K562 (cell line): ENCODE measurements around the gene RSRC1. TPM values are rescaled to one million over a fixed set of nuclear protein-coding genes. Genes with fewer than 3 reads are reported as not detected.

ENCODE experiments used
- ATAC-seq: fragments of 200-7000 bp; cut with Tn5 transposase; 3 replicates; pipeline ENCODE4 v1.9.1; 2020; ENCODE audit warnings: moderate library complexity
- BruUV-seq: library from RNA; stranded (reverse); fragments of 400-500 nt; replicated peaks from 2 replicates; lab custom pipeline; 2021; lab: Mats Ljungman, UMichigan
- CTCF ChIA-PET: fragments of 300-600 bp; formaldehyde crosslinking; extraction: SDS; loops from one replicate; lab custom pipeline; 2021; ENCODE audit warnings: low intra/inter-chr PET ratio; lab: Yijun Ruan, JAX
- POLR2A ChIA-PET: fragments of 300-600, 350-650 bp; sonication (Branson Sonifier 250); formaldehyde crosslinking; extraction: SDS; loops from one replicate; lab custom pipeline; 2021; ENCODE audit warnings: antibody characterized with exemption, inconsistent platforms; lab: Yijun Ruan, JAX
- DNase-seq, 4 experiments: peaks; one replicate each; pipeline versions ENCODE4 v3.0.0 to v3.0.0-alpha.2; 2011 to 2018; ENCODE audit warnings: low spot score in 3 of 4, mixed read lengths in 3 of 4; ENCODE audit errors: extremely low read depth in 1 of 4
- FAIRE-seq: peaks from 2 replicates; lab custom pipeline; 2011; peaks lifted over from hg19 to GRCh38; lab: Jason Lieb, UNC
- H2AFZ ChIP-seq: 2 replicates; pipeline ENCODE4 v1.6.0; 2011; ENCODE audit warnings: low read depth, low read length, control low read depth, inconsistent platforms
- H3K27ac ChIP-seq: fragments of 200-600 bp; 3 replicates; pipeline ENCODE4 v1.8.0; 2011; ENCODE audit warnings: low read depth, mild to moderate bottlenecking, control low read depth, inconsistent platforms, low read length, moderate library complexity, mixed read lengths; ENCODE audit errors: extremely low read depth
- H3K27me3 ChIP-seq, 2 experiments: fragments of 300-600 bp in 1 of 2; 2 replicates in 1 of 2; 3 replicates in 1 of 2; pipeline versions ENCODE4 v1.6.0 to v1.8.0; 2011; ENCODE audit warnings: inconsistent platforms in 2 of 2, low read length in 2 of 2, mild to moderate bottlenecking in 1 of 2, mixed read lengths in 1 of 2, moderate library complexity in 1 of 2; ENCODE audit not compliant: control insufficient read depth in 2 of 2, insufficient read depth in 2 of 2
- H3K36me3 ChIP-seq: fragments of 300-600 bp; 3 replicates; pipeline ENCODE4 v1.8.0; 2011; ENCODE audit warnings: mild to moderate bottlenecking, low read length, inconsistent platforms; ENCODE audit not compliant: control insufficient read depth, insufficient read depth
- H3K4me1 ChIP-seq, 2 experiments: fragments of 200-600 bp in 1 of 2; replicated peaks in 1 of 2; 2 replicates in 1 of 2; 3 replicates in 1 of 2; pipeline versions ENCODE4 v1.5.1 to v1.8.0; 2011; ENCODE audit warnings: inconsistent platforms in 2 of 2, low read length in 2 of 2, mild to moderate bottlenecking in 1 of 2, mixed read lengths in 1 of 2, moderate library complexity in 1 of 2; ENCODE audit not compliant: control insufficient read depth in 2 of 2, insufficient read depth in 2 of 2
- H3K4me2 ChIP-seq: 2 replicates; pipeline ENCODE4 v1.6.1; 2011; ENCODE audit warnings: low read length, control low read depth, inconsistent platforms, mixed read lengths; ENCODE audit not compliant: insufficient read depth
- H3K4me3 ChIP-seq: fragments of 200-600 bp; sonication (generic), shearing (Covaris generic); 2 replicates; pipeline ENCODE4 v1.5.1; 2016; ENCODE audit warnings: control low read depth, inconsistent platforms
- H3K79me2 ChIP-seq: fragments of 200-600 bp; 3 replicates; pipeline ENCODE4 v1.8.0; 2011; ENCODE audit warnings: low read length, inconsistent platforms; ENCODE audit not compliant: control insufficient read depth, insufficient read depth
- H3K9ac ChIP-seq, 2 experiments: 2 replicates each; pipeline versions ENCODE4 v1.6.0 to v1.6.1; 2011; ENCODE audit warnings: low read depth in 2 of 2, low read length in 2 of 2, control low read depth in 1 of 2, inconsistent platforms in 1 of 2, mild to moderate bottlenecking in 1 of 2, mixed read lengths in 1 of 2; ENCODE audit not compliant: insufficient read depth in 1 of 2
- H3K9me1 ChIP-seq: one replicate; pipeline ENCODE4 v1.6.0; 2011; ENCODE audit warnings: inconsistent platforms, mild to moderate bottlenecking, low read length, moderate library complexity; ENCODE audit not compliant: control insufficient read depth, insufficient read depth
- H3K9me3 ChIP-seq: replicated peaks from 2 replicates; pipeline ENCODE4 v1.5.1; 2011; ENCODE audit warnings: low read depth, low read length, inconsistent platforms; ENCODE audit not compliant: control insufficient read depth, insufficient read depth
- H4K20me1 ChIP-seq: replicated peaks from 2 replicates; pipeline ENCODE4 v1.6.1; 2011; ENCODE audit warnings: low read length, inconsistent platforms, mixed read lengths; ENCODE audit not compliant: control insufficient read depth, insufficient read depth
- ATF7 ChIP-seq: fragments of 450-650 bp; IDR thresholded peaks from 2 replicates; pipeline ENCODE4 v1.7.1; 2014; ENCODE audit warnings: mild to moderate bottlenecking, moderate library complexity
- EZH2 ChIP-seq: IDR thresholded peaks from 2 replicates; pipeline ENCODE4 v1.6.1; 2012; ENCODE audit warnings: low read depth, mild to moderate bottlenecking, inconsistent platforms, low read length, borderline replicate concordance
- KHSRP ChIP-seq: fragments of 450-650 bp; IDR thresholded peaks from 2 replicates; pipeline ENCODE4 v1.6.1; 2017
- MIER1 ChIP-seq: fragments of 450-650 bp; IDR thresholded peaks from 2 replicates; pipeline ENCODE4 v1.6.1; 2016; ENCODE audit warnings: antibody characterized with exemption, mild to moderate bottlenecking, low read depth
- RB1 ChIP-seq: fragments of 450-650 bp; IDR thresholded peaks from 2 replicates; pipeline ENCODE4 v1.6.1; 2017; ENCODE audit warnings: low read depth, mild to moderate bottlenecking
- SREBF2 ChIP-seq: sonication (generic); formaldehyde crosslinking; IDR thresholded peaks from 2 replicates; pipeline ENCODE4 v1.4.0; 2020; ENCODE audit warnings: mild to moderate bottlenecking, missing genetic modification reagents
- ZBTB1 ChIP-seq: sonication (generic); formaldehyde crosslinking; IDR thresholded peaks from 2 replicates; pipeline ENCODE4 v1.8.1; 2023; ENCODE audit warnings: missing genetic modification reagents, low read depth, mild to moderate bottlenecking, borderline replicate concordance
- ZC3H8 ChIP-seq: fragments of 450-650 bp; IDR thresholded peaks from 2 replicates; pipeline ENCODE4 v1.6.1; 2017
- ZNF239 ChIP-seq: fragments of 250-450 bp; sonication (Bioruptor Pico); IDR thresholded peaks from 2 replicates; pipeline ENCODE4 v1.4.0; 2020; ENCODE audit warnings: mild to moderate bottlenecking
- ZNF77 ChIP-seq: fragments of 250-450 bp; sonication (Bioruptor Pico); IDR thresholded peaks from 2 replicates; pipeline ENCODE4 v1.5.0; 2020
- WGBS: fragments of 100-300 bp; shearing (Covaris generic); methylation state at CpG from one replicate; pipeline ENCODE4 v1.1.6; 2016; ENCODE audit warnings: low coverage, mixed read lengths; ENCODE audit not compliant: insufficient coverage; ENCODE audit errors: missing lambda C conversion rate; 5-methylcytosine and 5-hydroxymethylcytosine counted together
- in situ Hi-C: fragments of 300-500 bp; cut with MboI; formaldehyde crosslinking; loops from 4 replicates; pipeline ENCODE4 v1.15.0; 2018; ENCODE audit warnings: inconsistent platforms, mixed read lengths
- intact Hi-C: fragments of 100-400 bp; cut with micrococcal nuclease; formaldehyde crosslinking; loops from 2 replicates; pipeline ENCODE4 v1.14.2; 2022
- polyA plus RNA-seq, 8 experiments: library from polyadenylated mRNA; depleted of rRNA in 4 of 8; stranded (reverse) in 5 of 8; unstranded in 3 of 8; fragments of >200 nt; fragmentation: Nextera tagmentation in 2 of 8; fragmentation: Illumina TruSeq in 1 of 8; extraction: Ambion mirVana in 2 of 8; extraction: Trizol in 1 of 8; gene quantifications; 2 replicates each; pipeline versions ENCODE4 v1.2.1 to v1.2.3, GENCODE V29; 2011 to 2014; ENCODE audit warnings: inconsistent platforms in 1 of 8, missing spikeins in 1 of 8
- total RNA-seq, 7 experiments: library from RNA; depleted of rRNA in 6 of 7; stranded (reverse); fragments of >200 nt in 6 of 7; fragmentation: Illumina TruSeq in 2 of 7; extraction: Trizol in 2 of 7; gene quantifications; 2 replicates each; pipeline versions ENCODE4 v1.2.1 to v1.2.3, GENCODE V29; 2011 to 2021; ENCODE audit warnings: low replicate concordance in 1 of 7
- TF ChIP-seq, protein P1 (sequence below): fragments of 250-450 bp; sonication (Bioruptor Pico); IDR thresholded peaks from 2 replicates; pipeline ENCODE4 v1.8.0; 2022; ENCODE audit warnings: moderate library complexity, mild to moderate bottlenecking, inconsistent platforms
- TF ChIP-seq, protein P2 (sequence below): fragments of 200-800 bp; sonication (Bioruptor generic); IDR thresholded peaks from 2 replicates; pipeline ENCODE4 v1.6.1; 2017; ENCODE audit warnings: missing genetic modification characterization, missing compliant biosample characterization
- TF ChIP-seq, protein P3 (sequence below): fragments of 200-400 bp; formaldehyde crosslinking; IDR thresholded peaks from 2 replicates; pipeline ENCODE4 v1.6.1; 2017; ENCODE audit warnings: mild to moderate bottlenecking, low read depth, low read length, moderate library complexity
- TF ChIP-seq, protein P4 (sequence below): fragments of 450-650 bp; formaldehyde crosslinking; conservative IDR thresholded peaks from 2 replicates; pipeline ENCODE4 v1.4.0; 2022; ENCODE audit warnings: mild to moderate bottlenecking, missing genetic modification characterization

Gene RSRC1
- total and polyA plus RNA-seq, 9 of the 15 experiments (the other 6 are each of a cell fraction or from before 2014, with no cell fraction given): 19.3 to 128 (median 75.5) TPM

DNA sequence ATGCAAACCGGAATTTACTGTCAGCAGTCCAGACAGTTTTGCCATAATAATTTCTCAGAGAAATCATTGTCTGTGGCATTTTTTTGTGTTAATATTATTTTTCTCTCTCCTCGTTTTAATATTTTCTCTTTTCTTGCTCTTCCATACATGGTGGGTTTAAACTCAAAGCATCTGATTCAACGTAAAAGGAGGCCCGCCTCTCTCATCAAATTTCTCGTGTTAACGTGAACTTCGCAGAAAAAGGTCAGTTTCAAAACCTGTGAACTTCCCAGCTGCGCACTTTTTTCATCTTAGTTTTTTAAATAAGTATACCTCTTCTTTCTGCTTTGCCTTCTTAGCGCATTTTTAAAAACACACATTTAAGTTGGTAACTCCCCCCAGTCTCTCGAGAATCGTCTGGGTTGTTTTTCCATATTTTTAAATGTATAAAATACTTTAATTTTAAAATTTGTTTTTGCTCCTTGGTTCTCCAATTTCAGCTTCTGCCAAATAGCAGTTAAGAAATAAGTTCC lies 12.8 kb upstream of the RSRC1 start:
- no peak overlapping the region for H3K4me2 ChIP-seq
- CTCF ChIA-PET: no interaction called here
- in situ Hi-C loops: no loop called here
- no peak for TF ChIP-seq RB1
- no peak for TF ChIP-seq EZH2
- TF ChIP-seq, protein P1, sequence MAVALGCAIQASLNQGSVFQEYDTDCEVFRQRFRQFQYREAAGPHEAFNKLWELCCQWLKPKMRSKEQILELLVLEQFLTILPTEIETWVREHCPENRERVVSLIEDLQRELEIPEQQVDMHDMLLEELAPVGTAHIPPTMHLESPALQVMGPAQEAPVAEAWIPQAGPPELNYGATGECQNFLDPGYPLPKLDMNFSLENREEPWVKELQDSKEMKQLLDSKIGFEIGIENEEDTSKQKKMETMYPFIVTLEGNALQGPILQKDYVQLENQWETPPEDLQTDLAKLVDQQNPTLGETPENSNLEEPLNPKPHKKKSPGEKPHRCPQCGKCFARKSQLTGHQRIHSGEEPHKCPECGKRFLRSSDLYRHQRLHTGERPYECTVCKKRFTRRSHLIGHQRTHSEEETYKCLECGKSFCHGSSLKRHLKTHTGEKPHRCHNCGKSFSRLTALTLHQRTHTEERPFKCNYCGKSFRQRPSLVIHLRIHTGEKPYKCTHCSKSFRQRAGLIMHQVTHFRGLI (CRISPR knock-in tag): no peak
- TF ChIP-seq, protein P2, sequence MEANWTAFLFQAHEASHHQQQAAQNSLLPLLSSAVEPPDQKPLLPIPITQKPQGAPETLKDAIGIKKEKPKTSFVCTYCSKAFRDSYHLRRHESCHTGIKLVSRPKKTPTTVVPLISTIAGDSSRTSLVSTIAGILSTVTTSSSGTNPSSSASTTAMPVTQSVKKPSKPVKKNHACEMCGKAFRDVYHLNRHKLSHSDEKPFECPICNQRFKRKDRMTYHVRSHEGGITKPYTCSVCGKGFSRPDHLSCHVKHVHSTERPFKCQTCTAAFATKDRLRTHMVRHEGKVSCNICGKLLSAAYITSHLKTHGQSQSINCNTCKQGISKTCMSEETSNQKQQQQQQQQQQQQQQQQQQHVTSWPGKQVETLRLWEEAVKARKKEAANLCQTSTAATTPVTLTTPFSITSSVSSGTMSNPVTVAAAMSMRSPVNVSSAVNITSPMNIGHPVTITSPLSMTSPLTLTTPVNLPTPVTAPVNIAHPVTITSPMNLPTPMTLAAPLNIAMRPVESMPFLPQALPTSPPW (CRISPR knock-in tag): no peak
- no peak for TF ChIP-seq KHSRP
- no peak for TF ChIP-seq ZNF239 (CRISPR knock-in tag)
- TF ChIP-seq SREBF2 (CRISPR knock-in tag): no peak
- no peak for TF ChIP-seq ATF7
- TF ChIP-seq ZNF77 (CRISPR knock-in tag): no peak
- TF ChIP-seq, protein P3, sequence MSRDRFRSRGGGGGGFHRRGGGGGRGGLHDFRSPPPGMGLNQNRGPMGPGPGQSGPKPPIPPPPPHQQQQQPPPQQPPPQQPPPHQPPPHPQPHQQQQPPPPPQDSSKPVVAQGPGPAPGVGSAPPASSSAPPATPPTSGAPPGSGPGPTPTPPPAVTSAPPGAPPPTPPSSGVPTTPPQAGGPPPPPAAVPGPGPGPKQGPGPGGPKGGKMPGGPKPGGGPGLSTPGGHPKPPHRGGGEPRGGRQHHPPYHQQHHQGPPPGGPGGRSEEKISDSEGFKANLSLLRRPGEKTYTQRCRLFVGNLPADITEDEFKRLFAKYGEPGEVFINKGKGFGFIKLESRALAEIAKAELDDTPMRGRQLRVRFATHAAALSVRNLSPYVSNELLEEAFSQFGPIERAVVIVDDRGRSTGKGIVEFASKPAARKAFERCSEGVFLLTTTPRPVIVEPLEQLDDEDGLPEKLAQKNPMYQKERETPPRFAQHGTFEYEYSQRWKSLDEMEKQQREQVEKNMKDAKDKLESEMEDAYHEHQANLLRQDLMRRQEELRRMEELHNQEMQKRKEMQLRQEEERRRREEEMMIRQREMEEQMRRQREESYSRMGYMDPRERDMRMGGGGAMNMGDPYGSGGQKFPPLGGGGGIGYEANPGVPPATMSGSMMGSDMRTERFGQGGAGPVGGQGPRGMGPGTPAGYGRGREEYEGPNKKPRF: no peak
- no peak for TF ChIP-seq MIER1
- TF ChIP-seq ZBTB1 (CRISPR knock-in tag): no peak
- no peak for TF ChIP-seq ZC3H8
- TF ChIP-seq, protein P4, sequence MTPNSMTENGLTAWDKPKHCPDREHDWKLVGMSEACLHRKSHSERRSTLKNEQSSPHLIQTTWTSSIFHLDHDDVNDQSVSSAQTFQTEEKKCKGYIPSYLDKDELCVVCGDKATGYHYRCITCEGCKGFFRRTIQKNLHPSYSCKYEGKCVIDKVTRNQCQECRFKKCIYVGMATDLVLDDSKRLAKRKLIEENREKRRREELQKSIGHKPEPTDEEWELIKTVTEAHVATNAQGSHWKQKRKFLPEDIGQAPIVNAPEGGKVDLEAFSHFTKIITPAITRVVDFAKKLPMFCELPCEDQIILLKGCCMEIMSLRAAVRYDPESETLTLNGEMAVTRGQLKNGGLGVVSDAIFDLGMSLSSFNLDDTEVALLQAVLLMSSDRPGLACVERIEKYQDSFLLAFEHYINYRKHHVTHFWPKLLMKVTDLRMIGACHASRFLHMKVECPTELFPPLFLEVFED: no peak
- TF ChIP-seq, all 486 proteins: peak for 0
- no peak for FAIRE-seq
- Histone ChIP-seq H2AFZ (no peak overlapping the region), H3K79me2 (no peaks in the 10 kb centered on the region), H3K9me1 (no peaks in the 10 kb centered on the region), H3K4me3 (no peak overlapping the region), H3K27me3 (no peaks in the 10 kb centered on the region), H3K27ac (no peak overlapping the region), H3K4me1 (no peaks in the 10 kb centered on the region), H3K9me3 (peaks cover 12% of the 10 kb centered on the region), H3K36me3 (peaks cover 43% of the 10 kb centered on the region), H4K20me1 (no peaks in the 10 kb centered on the region), H3K9ac (no peak overlapping the region)
- no peak for DNase-seq
- intact Hi-C loops: no loop called here
- no TSS peak for BruUV-seq
- 91% methylated on average over 11 of the region's 11 CpGs for WGBS
- POLR2A ChIA-PET: no interaction called here
- ATAC-seq: no peak
